ENCODE results near the gene CYBA. TPM values are rescaled to one million over a fixed set of nuclear protein-coding genes. Genes with fewer than 3 reads are reported as not detected.
A peak's percentile ranks its signal among the peaks of the same experiment; 100 is the strongest.

The CYBA gene
- total RNA-seq, 1 experiment from 2014 or later: 867 TPM

- no peak for DNase-seq
- no peaks in the 10 kb centered on the region for H3K4me1 Mint-ChIP-seq (ENCODE audit: low read depth, unreplicated experiment)
- H3K9me3 Mint-ChIP-seq (ENCODE audit: low read depth, unreplicated experiment): no peaks in the 10 kb centered on the region
- no peaks in the 10 kb centered on the region for H3K27me3 Mint-ChIP-seq (ENCODE audit: unreplicated experiment)
- intact Hi-C loops (cut with micrococcal nuclease; ENCODE audit: unreplicated experiment): no loop called here
- no TSS peak for BruUV-seq (replicated peaks)
- H3K36me3 Mint-ChIP-seq (ENCODE audit: insufficient read depth, unreplicated experiment): peaks cover 54% of the 10 kb centered on the region
- H3K4me3 Mint-ChIP-seq (ENCODE audit: low read depth, unreplicated experiment): no peak overlapping the region
- CTCF ChIA-PET: no interaction called here
- no peak for TF ChIP-seq CTCF (IDR thresholded peaks at IDR 0.05; ENCODE audit: unreplicated experiment)
- no peak overlapping the region for H3K27ac Mint-ChIP-seq (ENCODE audit: unreplicated experiment)
These were observed 23.1 kb downstream of the CYBA start for GRCh38 chr16:88627531-88628411.

GRCh38 chr16:88626646-88627045 lies 24.2 kb downstream of the CYBA start:
- TSS peak; percentile 2 for BruUV-seq (replicated peaks)
- Mint-ChIP-seq H3K9me3 (ENCODE audit: low read depth, unreplicated experiment) (no peaks in the 10 kb centered on the region), H3K27me3 (ENCODE audit: unreplicated experiment) (no peaks in the 10 kb centered on the region), H3K4me3 (ENCODE audit: low read depth, unreplicated experiment) (no peak overlapping the region), H3K36me3 (ENCODE audit: insufficient read depth, unreplicated experiment) (peaks cover 53% of the 10 kb centered on the region), H3K4me1 (ENCODE audit: low read depth, unreplicated experiment) (no peaks in the 10 kb centered on the region), H3K27ac (ENCODE audit: unreplicated experiment) (no peak overlapping the region)
- TF ChIP-seq CTCF (IDR thresholded peaks at IDR 0.05; ENCODE audit: unreplicated experiment): no peak
- CTCF ChIA-PET: interaction anchor here (0.5 kb wide), 1 partner anchor 545 kb away, joined by 5 read pairs; the partner anchor contains the start of gene CDH15
- intact Hi-C loops (cut with micrococcal nuclease; ENCODE audit: unreplicated experiment): no loop called here
- no peak for DNase-seq

DNA sequence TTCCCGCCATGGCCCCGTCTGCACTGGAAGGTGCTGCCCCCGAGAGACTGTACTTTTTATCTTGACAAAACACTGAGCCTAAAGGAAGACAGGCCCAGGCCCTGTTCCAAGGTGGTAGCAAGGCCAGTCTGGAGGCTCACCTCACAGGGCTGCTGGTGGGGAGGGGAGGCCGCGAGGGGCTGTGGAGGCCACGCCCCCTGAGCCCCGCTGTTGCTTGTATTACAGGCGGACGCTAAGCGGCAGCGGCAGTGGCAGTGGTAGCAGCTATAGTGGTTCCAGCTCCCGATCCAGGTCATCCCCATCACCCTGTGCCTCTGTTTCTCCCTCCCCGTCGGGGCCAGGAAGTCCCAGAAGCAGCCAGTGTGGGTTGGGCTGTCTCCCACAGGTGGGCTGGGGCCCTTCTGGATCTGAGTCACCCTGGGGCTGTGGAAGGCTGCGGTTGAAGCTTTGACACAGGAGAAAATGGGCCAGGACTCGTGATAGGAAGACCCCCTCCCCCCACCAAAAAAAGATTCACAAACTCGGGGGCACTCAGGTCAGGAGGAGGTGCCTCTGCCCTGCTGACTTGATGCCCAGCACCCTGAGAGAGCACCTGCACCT lies 25.8 kb downstream of the CYBA start:
- BruUV-seq (replicated peaks): no TSS peak
- no peaks in the 10 kb centered on the region for H3K27me3 Mint-ChIP-seq (ENCODE audit: unreplicated experiment)
- intact Hi-C loops (cut with micrococcal nuclease; ENCODE audit: unreplicated experiment): no loop called here
- CTCF ChIA-PET: no interaction called here
- H3K36me3 Mint-ChIP-seq (ENCODE audit: insufficient read depth, unreplicated experiment): peaks cover 47% of the 10 kb centered on the region
- no peak overlapping the region for H3K4me3 Mint-ChIP-seq (ENCODE audit: low read depth, unreplicated experiment)
- TF ChIP-seq CTCF (IDR thresholded peaks at IDR 0.05; ENCODE audit: unreplicated experiment): no peak
- no peaks in the 10 kb centered on the region for H3K4me1 Mint-ChIP-seq (ENCODE audit: low read depth, unreplicated experiment)
- DNase-seq: no peak
- H3K9me3 Mint-ChIP-seq (ENCODE audit: low read depth, unreplicated experiment): no peaks in the 10 kb centered on the region
- no peak overlapping the region for H3K27ac Mint-ChIP-seq (ENCODE audit: unreplicated experiment)

DNA sequence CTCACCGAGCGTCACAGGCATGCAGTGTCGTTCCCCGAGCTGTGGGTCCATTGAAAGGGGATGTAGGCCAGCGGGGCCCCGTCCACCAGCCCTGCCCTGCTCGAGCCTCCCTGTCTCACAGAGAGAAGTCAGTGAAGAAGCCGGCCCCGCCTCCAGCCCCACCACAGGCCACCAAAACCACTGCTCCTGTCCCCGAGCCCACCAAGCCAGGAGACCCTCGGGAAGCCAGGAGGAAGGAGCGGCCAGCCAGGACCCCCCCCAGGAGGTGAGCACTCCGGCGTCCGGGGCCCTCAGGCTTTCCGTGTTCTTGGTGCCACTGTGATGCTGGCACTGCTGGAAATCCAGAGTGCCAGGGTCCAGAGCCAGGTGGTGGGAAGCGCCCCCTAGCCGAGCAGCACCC lies 26.4 kb downstream of the CYBA start:
- no peak overlapping the region for H3K27ac Mint-ChIP-seq (ENCODE audit: unreplicated experiment)
- peaks cover 46% of the 10 kb centered on the region for H3K36me3 Mint-ChIP-seq (ENCODE audit: insufficient read depth, unreplicated experiment)
- no peak for DNase-seq
- CTCF ChIA-PET: no interaction called here
- H3K4me3 Mint-ChIP-seq (ENCODE audit: low read depth, unreplicated experiment): no peak overlapping the region
- BruUV-seq (replicated peaks): no TSS peak
- H3K9me3 Mint-ChIP-seq (ENCODE audit: low read depth, unreplicated experiment): no peaks in the 10 kb centered on the region
- no peaks in the 10 kb centered on the region for H3K4me1 Mint-ChIP-seq (ENCODE audit: low read depth, unreplicated experiment)
- intact Hi-C loops (cut with micrococcal nuclease; ENCODE audit: unreplicated experiment): no loop called here
- TF ChIP-seq CTCF (IDR thresholded peaks at IDR 0.05; ENCODE audit: unreplicated experiment): no peak
- H3K27me3 Mint-ChIP-seq (ENCODE audit: unreplicated experiment): no peaks in the 10 kb centered on the region
